Effector CD4-positive, alpha-beta T cell (primary cell): ENCODE data around the gene MTAP.

Source experiments
- DNase-seq: peaks from one replicate; pipeline ENCODE4 v3.0.0-alpha.2; 2020

Gene MTAP

DNA sequence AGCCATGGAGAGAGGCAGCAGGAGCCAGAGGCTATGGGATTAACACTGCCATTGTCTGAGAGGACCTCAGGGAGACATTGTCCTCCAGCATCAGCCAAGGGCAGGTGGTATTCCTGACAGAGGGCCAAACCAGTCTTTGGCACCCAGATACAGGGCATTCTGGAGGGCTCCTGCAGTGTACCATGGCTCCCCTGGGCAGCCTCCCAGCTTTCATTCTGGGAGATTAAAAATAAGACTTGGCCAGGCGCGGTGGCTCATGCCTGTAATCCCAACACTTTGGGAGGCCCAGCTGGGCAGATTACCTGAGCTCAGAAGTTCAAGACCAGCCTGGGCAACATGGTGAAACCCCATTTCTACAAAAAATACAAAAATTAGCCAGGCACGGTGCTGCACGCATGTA lies 4.2 kb downstream of the MTAP start:
- no peak for DNase-seq

DNA sequence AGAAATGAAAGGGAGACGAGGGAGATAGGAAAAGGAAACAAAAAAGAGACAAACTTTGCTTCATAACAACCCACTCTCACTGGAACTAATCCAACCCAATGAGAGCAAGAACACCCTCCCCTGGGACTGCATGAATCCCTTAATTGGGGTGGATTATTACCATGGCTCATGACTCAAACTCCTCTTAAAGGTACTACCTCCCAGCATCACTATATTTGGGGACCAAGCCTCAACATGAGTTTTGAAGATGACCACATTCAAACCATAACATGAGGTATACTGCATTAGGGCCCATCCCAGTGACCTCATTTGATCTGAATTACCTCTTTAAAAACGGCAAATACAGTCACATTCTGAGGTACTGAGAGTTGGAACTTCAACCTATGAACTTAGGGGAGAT lies 8.0 kb downstream of the MTAP start:
- DNase-seq, result no peak

GRCh38 chr9:21810881-21811280 lies 8.4 kb downstream of the MTAP start:
- DNase-seq, result no peak

GRCh38 chr9:21811914-21812313 lies 9.5 kb downstream of the MTAP start:
- no peak for DNase-seq

DNA sequence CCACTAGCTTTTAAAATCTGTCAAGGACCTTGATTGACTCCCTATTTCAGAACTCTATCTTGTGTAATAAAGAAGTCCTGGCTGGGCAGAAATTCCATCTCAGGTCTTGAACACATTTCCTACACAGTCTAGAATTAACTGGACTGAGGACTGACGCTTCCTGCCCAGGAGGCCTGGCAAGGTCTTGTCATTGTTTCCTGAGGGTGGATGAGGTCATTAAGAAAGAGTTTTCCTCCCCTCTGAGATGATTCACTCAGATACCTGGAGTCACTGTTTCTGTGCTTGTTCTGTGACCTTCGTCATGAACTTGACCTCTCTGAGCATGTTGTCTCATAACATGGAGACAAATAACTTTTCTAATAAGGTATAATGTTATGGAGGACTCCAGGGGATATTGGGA lies 10.0 kb downstream of the MTAP start:
- DNase-seq, result no peak

- DNase-seq, result peak; percentile 52
Measured at GRCh38 chr9:21812946-21813568, 10.6 kb downstream of the MTAP start.

DNA sequence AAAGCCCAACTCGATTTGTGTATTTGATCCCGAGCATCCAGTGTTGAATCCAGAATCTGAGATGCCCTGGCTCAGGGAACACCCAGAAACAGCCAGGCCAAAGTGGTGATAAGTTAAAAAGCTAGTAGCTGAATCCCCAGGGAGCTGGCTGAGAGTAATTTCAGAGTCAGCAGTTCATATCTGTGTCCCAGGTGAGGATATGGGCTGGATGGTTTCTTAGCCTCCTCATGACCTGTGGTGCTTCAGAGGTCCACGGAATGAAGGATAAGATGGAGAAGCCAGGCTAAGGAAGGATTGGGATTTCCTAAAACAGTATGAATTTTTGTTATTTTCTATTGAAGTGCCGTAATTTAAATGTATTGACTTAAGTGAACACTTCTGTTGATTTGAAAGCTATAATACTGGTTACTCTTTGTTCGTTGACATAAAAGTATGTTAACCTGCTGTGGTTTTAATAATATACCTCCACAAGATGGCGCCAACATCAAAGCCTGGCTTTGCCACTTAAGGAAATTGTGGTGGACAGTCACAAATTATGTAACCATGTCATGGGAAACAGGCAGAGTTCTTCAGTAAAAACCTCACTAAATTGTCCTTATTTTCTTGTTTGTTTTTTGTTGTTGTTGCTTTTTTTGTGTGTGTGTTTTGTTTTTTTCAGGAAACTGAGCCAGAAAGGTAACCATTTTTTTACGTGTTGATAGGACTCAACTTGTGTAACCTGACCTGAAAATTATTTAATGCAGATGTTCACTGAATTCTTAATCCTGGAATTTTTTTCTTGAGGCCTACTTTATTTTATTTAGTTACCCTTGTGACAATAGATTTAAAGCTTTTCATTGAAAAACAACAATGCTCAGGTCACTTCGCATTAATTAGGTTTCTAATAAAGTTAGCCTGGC lies 11.4 kb downstream of the MTAP start:
- DNase-seq, result peak; percentile 52

- DNase-seq, result no peak
Measured at GRCh38 chr9:21815643-21816042, 13.2 kb downstream of the MTAP start.

DNA sequence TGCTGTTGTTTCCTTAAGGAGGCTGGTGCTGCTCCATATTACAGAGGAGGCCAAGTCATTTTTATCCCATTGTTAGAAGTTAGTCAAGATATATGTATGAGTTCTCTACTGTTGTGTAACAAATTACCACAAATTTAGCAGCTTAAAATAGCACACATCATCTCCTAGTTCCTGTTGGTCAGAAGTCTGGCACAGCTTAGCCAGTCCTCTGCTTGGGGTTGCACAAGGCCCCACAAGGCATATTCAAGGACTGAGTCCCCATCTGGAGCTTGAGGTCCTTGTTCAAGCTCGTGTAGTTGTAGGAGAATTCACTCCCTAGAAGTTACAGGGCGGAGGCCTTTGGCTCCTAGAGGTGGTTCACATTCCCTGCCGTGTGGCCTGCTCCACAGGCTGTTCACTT lies 14.7 kb downstream of the MTAP start:
- no peak for DNase-seq

DNA sequence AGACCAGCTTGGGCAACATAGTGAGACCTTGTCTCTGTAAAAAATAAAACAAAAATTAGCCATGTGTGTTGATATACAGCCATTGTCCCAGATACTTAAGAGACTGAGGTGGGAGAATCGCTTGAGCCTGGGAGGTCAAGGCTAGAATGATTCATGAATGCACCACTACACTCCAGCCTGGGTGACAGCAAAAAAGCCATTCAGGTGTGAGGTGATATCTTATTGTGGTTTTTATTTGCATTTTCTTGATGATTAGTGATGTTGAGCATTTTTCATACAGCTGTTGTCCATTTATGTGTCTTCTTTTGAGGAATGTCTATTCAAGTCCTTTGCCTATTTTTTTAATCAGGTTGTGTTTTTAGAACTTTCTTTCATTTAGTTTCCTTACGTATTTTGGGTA lies 23.2 kb downstream of the MTAP start:
- DNase-seq, result no peak

DNA sequence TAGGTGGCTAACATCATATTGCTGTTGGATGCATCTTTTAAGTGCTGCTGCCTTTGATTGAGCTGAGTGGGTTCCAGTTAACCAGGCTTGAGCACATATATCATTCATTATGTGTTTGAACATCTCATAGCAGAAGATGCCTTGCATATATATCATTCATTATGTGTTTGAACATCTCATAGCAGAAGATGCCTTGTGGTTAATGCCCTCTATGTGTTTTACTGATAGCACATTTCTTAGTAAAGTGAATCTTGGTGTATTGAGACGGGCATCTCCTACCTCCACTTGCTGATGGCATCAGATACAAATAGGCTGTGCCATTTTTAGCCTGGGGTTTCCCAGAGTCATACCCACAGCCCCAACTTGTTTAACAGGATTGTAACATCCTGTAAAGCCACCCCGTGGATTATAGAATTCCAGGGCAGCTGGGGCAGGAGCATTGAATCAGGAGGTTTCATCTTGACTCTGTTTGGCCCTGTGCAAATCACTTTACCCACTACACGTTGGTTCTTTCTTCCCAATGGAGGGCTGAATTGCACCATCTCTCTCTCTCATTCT lies 26.5 kb downstream of the MTAP start:
- no peak for DNase-seq

DNA sequence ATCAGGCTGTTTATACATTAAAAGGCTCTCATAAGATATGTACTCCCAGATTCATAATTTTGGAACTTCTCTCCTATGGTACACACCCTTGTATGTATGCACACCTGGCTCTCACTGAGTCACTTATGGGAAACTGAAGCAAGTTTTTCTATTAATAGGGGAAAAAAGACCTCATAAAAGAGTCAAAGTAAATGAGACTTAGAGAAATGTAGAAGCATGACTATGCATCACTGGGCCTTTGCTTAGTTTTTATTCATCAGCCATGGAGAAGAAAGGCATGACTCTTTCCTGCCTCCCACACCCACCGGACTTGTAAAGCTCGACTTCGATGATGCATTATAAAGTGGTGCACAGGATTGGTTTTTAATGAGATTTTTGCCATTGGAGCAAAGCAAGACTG lies 28.2 kb downstream of the MTAP start:
- DNase-seq, result no peak

DNA sequence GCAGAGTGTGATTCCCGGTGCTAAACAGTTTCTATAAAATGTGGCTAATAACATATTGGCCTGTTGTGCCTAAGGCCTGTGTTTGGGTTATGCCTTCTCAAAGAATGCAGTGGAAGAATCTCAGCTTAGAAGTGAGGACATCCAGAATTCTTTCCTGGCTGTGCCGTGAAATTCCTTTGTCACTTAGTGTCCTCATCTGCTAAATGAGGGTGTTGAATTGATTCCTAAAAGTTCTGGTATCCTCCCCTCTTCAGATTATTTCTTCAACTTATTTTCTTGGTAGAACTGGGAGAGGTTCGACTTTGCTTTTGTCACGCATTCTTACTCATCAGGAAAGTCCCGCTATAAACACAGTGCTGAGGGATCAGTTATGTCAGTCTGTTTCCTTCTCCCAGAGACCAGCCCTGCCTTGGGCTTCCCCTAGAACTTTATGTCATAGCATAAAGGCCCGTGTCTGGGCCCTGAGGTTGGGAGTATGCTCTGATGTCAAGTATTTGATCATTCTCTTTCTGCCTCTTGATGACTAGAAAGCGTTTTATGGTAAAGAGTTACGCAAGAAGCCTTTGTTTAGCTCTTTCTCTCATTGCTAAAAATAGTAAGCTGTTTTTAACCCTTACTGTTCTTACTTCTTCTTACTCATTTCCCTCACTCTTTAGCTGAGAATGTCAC lies 29.5 kb downstream of the MTAP start:
- no peak for DNase-seq

DNA sequence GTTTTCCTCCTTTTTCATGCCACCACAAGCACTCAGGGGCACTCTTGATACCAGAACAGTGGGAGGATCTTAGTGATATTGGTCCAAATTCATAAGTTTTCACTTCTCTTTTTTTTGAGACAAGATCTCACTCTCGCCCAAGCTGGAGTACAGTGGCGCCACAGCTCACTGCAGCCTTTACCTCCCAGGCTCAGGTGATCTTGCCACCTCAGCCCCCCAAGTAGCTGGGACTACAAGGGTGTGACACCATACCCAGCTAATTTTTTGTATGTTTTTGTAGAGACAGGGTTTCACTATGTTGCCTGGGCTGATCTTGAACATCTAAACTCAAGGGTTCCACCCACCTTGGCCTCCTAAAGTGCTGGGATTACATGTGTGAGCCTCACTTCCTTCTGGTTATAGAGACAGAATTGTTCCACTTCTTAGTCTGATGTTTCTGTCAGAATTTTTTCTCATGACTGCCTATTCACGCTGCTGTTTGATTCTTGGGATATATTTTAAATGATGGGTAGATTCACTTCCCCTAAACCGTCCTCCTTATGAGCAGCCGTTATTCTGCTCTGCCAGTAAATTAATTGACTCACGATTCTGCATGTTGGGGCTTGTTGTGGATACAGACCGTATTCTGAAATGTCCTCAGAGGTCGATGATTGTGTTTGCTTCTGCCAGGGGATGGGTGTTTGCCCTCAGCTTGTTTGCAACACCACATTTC lies 30.8 kb downstream of the MTAP start:
- no peak for DNase-seq

- no peak for DNase-seq
Measured at GRCh38 chr9:21835121-21835520, 32.7 kb downstream of the MTAP start.

- DNase-seq, result no peak
Measured at GRCh38 chr9:21836437-21837161, 34.2 kb downstream of the MTAP start.

DNA sequence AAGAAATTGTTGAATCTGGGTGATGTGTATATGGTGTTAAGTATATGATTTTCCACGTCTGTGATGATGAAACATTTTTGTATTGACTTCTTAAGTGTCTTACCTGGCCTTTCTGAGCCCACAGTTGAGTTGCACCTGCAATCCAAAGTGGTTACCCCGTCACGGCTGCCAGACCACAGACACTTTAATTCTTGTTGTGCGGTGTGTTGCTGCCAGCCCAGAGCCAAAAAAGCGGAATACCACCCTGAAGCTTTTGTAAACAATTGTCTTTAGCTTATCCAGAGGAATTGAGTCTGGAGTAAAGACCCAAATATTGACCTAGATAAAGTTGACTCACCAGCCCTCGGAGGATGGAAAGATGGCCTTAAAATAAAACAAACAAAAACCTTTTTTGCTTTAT lies 35.1 kb downstream of the MTAP start:
- DNase-seq, result no peak

DNA sequence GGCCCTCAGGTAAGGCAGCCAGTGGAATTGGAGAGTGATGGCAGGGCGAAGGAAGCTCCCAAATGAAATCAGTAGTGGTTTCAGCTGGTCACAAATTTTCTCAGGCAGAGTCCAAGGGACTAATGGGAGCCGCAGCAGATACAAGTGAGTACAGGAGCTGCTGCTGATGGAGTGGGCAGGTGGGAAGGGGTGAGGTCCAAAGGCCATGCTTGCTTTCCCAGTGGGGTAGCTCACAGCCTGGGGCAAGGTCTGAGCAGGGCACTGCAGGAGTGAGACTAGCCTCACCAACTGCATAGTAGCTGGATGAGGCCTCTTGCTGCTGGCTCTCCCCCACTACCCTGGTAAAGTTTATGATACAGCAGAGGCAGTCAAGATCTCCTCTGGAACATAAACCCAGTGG lies 38.2 kb downstream of the MTAP start:
- no peak for DNase-seq

DNA sequence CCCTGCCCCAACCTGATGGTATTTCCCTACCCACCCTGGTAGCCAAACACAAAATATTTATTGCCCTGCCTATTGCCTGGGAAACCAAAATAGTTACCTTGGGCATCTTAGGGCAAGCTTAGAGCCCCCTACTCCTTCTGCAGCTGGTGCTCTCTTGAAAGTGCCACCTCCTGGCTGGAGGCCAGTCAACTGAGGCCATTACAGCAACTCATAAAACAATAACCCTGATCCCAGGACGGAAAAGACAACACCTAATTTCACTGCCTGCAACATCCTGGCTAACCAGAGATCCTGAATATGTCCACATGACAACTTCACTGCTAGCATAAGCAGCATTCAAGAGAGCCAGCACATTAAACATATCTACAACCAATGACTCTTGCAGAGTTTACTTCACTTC lies 38.7 kb downstream of the MTAP start:
- DNase-seq, result no peak

- DNase-seq, result no peak
Measured at GRCh38 chr9:21848615-21849014, 46.2 kb downstream of the MTAP start.

GRCh38 chr9:21852754-21853153 lies 50.3 kb downstream of the MTAP start:
- no peak for DNase-seq

DNA sequence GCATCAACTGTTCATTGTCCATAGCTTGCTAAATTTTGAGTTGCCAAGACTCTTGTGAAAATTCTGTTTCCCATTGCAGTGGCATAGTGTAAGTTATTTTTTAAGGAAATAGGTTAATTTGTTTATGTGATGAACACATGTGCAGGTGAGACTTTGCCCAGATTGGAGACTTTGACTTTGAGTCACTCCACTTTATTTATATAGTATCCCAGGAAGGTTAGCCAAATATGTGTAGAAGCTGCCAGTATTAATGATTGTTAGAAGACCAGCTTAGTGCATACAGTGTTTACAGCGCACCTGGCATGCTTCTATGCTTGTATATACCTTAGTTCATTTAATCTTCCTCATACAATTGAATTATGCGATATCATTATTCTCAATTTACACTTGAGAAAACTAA lies 51.0 kb downstream of the MTAP start:
- no peak for DNase-seq
